Fibroblast of lung (primary cell): Measurements from ENCODE around the gene OGG1. TPM values are rescaled to one million over a fixed set of nuclear protein-coding genes. Genes with fewer than 3 reads are reported as not detected.
A peak's percentile ranks its signal among the peaks of the same experiment; 100 is the strongest.

Source experiments
- DNase-seq, 2 donors: peaks; one replicate each; pipeline versions ENCODE4 v3.0.0 to v3.0.0-alpha.2; 2010; ENCODE audit warnings: low read depth in 2 of 2
- H2AFZ ChIP-seq: 2 replicates; pipeline ENCODE4 v1.5.1; 2012; ENCODE audit warnings: low read length, control low read depth, inconsistent platforms
- H3K27ac ChIP-seq: 2 replicates; pipeline ENCODE4 v1.5.1; 2011; ENCODE audit warnings: low read length, control low read depth; ENCODE audit not compliant: insufficient read depth
- H3K27me3 ChIP-seq: 2 replicates; pipeline ENCODE4 v1.5.1; 2011; ENCODE audit warnings: mild to moderate bottlenecking, low read length; ENCODE audit not compliant: control insufficient read depth, insufficient read depth
- H3K36me3 ChIP-seq: 2 replicates; pipeline ENCODE4 v1.5.1; 2011; ENCODE audit warnings: low read length; ENCODE audit not compliant: control insufficient read depth, insufficient read depth
- H3K4me1 ChIP-seq: 2 replicates; pipeline ENCODE4 v1.5.1; 2011; ENCODE audit warnings: low read length; ENCODE audit not compliant: control insufficient read depth, insufficient read depth; ENCODE audit errors: extremely low read depth
- H3K4me2 ChIP-seq: 2 replicates; pipeline ENCODE4 v1.5.1; 2011; ENCODE audit warnings: low read length, control low read depth; ENCODE audit not compliant: insufficient read depth; ENCODE audit errors: extremely low read depth
- H3K4me3 ChIP-seq, 4 experiments: fragments of 200-600 bp in 1 of 4; sonication (generic) in 1 of 4; replicated peaks in 1 of 4; 2 replicates each; pipeline ENCODE4 v1.5.1; 2011 to 2016; ENCODE audit warnings: low read length in 4 of 4, low read depth in 3 of 4, mild to moderate bottlenecking in 3 of 4, control low read depth in 2 of 4, inconsistent platforms in 1 of 4, mixed read lengths in 1 of 4; ENCODE audit not compliant: insufficient read depth in 1 of 4; ENCODE audit errors: control extremely low read depth in 1 of 4
- H3K79me2 ChIP-seq: 2 replicates; pipeline ENCODE4 v1.5.1; 2012; ENCODE audit warnings: mild to moderate bottlenecking, low read length, inconsistent platforms; ENCODE audit not compliant: control insufficient read depth, insufficient read depth
- H3K9ac ChIP-seq: 2 replicates; pipeline ENCODE4 v1.5.1; 2011; ENCODE audit warnings: mild to moderate bottlenecking, low read length, control low read depth; ENCODE audit not compliant: insufficient read depth
- H3K9me3 ChIP-seq: 2 replicates; pipeline ENCODE4 v1.5.1; 2012; ENCODE audit warnings: low read depth, low read length; ENCODE audit not compliant: control insufficient read depth, insufficient read depth
- H4K20me1 ChIP-seq: 2 replicates; pipeline ENCODE4 v1.5.1; 2011; ENCODE audit warnings: low read length; ENCODE audit not compliant: control insufficient read depth, insufficient read depth; ENCODE audit errors: extremely low read depth
- CTCF ChIP-seq, 2 donors: IDR thresholded peaks in 1 of 2; conservative IDR thresholded peaks in 1 of 2; 1 replicate in 1 of 2; 2 replicates in 1 of 2; pipeline ENCODE4 v1.5.1; 2011 to 2012; ENCODE audit warnings: low read length in 2 of 2, control low read depth in 1 of 2, inconsistent platforms in 1 of 2, low read depth in 1 of 2, mild to moderate bottlenecking in 1 of 2
- EZH2 ChIP-seq: IDR thresholded peaks from 2 replicates; pipeline ENCODE4 v1.5.1; 2012; ENCODE audit warnings: low read length, control low read depth, mild to moderate bottlenecking; ENCODE audit errors: missing control alignments
- polyA plus RNA-seq, 2 donors: library from polyadenylated mRNA; depleted of rRNA in 1 of 2; stranded (reverse) in 1 of 2; unstranded in 1 of 2; fragments of >200 nt; gene quantifications; 2 replicates each; pipeline ENCODE4 v1.2.1, GENCODE V29; 2011 to 2012; ENCODE audit warnings: missing spikeins in 1 of 2
- total RNA-seq: library from RNA; depleted of rRNA; stranded (reverse); fragments of >200 nt; gene quantifications from 2 replicates; pipeline ENCODE4 v1.2.1, GENCODE V29; 2014

OGG1 gene
- total and polyA plus RNA-seq, 2 donors (not counting 1 experiment from before 2014, with no cell fraction given): 20.1 to 24.4 TPM

GRCh38 chr3:9713142-9713541 is 36.6 kb upstream of the OGG1 start:
- H4K20me1 ChIP-seq: no peaks in the 10 kb centered on the region
- no peak overlapping the region for H3K4me2 ChIP-seq
- H3K27me3 ChIP-seq: peaks cover 5% of the 10 kb centered on the region
- H3K79me2 ChIP-seq: no peaks in the 10 kb centered on the region
- no peak overlapping the region for H2AFZ ChIP-seq
- no peak for DNase-seq
- H3K36me3 ChIP-seq: no peaks in the 10 kb centered on the region
- no peak for TF ChIP-seq CTCF (conservative IDR thresholded peaks at IDR 0.05 in 1 of 2, IDR thresholded peaks at IDR 0.05 in 1 of 2; ENCODE audit: low read depth in 1 of 2, low read length in 2 of 2)
- no peaks in the 10 kb centered on the region for H3K9me3 ChIP-seq
- no peak overlapping the region for H3K4me3 ChIP-seq
- peaks cover 2% of the 10 kb centered on the region for H3K4me1 ChIP-seq
- H3K27ac ChIP-seq: no peak overlapping the region
- no peak overlapping the region for H3K9ac ChIP-seq

GRCh38 chr3:9715136-9715535 is 34.6 kb upstream of the OGG1 start:
- H3K27ac ChIP-seq: no peak overlapping the region
- H3K4me2 ChIP-seq: no peak overlapping the region
- DNase-seq: no peak
- no peak for TF ChIP-seq CTCF (conservative IDR thresholded peaks at IDR 0.05 in 1 of 2, IDR thresholded peaks at IDR 0.05 in 1 of 2; ENCODE audit: low read depth in 1 of 2, low read length in 2 of 2)
- TF ChIP-seq EZH2: no peak
- peaks cover 5% of the 10 kb centered on the region for H3K27me3 ChIP-seq
- H3K4me1 ChIP-seq: peaks cover 2% of the 10 kb centered on the region
- no peak overlapping the region for H3K4me3 ChIP-seq
- no peaks in the 10 kb centered on the region for H3K79me2 ChIP-seq
- no peak overlapping the region for H2AFZ ChIP-seq
- H3K9ac ChIP-seq: no peak overlapping the region
- H3K9me3 ChIP-seq: no peaks in the 10 kb centered on the region
- H3K36me3 ChIP-seq: no peaks in the 10 kb centered on the region
- no peaks in the 10 kb centered on the region for H4K20me1 ChIP-seq

GRCh38 chr3:9715764-9716437 is 33.9 kb upstream of the OGG1 start:
- H3K9me3 ChIP-seq: no peaks in the 10 kb centered on the region
- H3K79me2 ChIP-seq: no peaks in the 10 kb centered on the region
- H3K4me1 ChIP-seq: peaks cover 2% of the 10 kb centered on the region
- H3K36me3 ChIP-seq: no peaks in the 10 kb centered on the region
- DNase-seq: peak; percentile 87 to 88
- TF ChIP-seq CTCF (conservative IDR thresholded peaks at IDR 0.05 in 1 of 2, IDR thresholded peaks at IDR 0.05 in 1 of 2; ENCODE audit: low read depth in 1 of 2, low read length in 2 of 2) (peak; percentile 93 to 95), EZH2 (no peak)
- peaks cover 5% of the 10 kb centered on the region for H3K27me3 ChIP-seq
- no peak overlapping the region for H3K4me3 ChIP-seq
- no peak overlapping the region for H2AFZ ChIP-seq
- H3K9ac ChIP-seq: no peak overlapping the region
- no peaks in the 10 kb centered on the region for H4K20me1 ChIP-seq
- H3K27ac ChIP-seq: no peak overlapping the region
- no peak overlapping the region for H3K4me2 ChIP-seq
